HTERT RPE-1 (cell line): ENCODE results near the gene SSBP1.
"Not testable (repeated sequence)": the region's sequence is repeated elsewhere in the genome, so short reads cannot be mapped to it uniquely, and the experiment has no call there.

Source experiments
- in situ Hi-C: fragments of 300-500 bp; cut with MboI; formaldehyde crosslinking; loops from 4 replicates; pipeline ENCODE4 v1.14.3; 2020; ENCODE audit warnings: low sequenced_read_pairs

SSBP1 gene

DNA sequence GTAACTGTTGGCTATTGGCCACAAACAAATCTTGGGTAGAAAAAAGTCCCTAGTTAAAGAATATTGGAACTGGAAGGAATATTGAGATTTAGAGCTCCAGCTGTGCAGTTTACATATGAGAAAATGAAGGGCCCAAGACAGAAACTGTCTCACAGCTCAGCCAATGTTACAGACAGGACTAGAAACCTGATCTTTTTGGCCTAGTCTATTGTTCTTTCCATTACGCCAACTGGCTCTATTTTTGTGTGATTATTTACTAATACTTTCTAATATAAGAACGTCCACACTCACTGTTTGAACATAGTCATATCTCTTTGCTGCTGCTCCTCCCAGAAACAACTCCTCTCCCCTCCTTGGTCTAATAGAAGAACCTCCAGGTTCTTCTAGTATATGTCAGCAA lies 28.8 kb upstream of the SSBP1 start:
- in situ Hi-C loops = no loop called here

- in situ Hi-C loops = no loop called here
Observed at GRCh38 chr7:141709749-141710148, 28.4 kb upstream of the SSBP1 start.

DNA sequence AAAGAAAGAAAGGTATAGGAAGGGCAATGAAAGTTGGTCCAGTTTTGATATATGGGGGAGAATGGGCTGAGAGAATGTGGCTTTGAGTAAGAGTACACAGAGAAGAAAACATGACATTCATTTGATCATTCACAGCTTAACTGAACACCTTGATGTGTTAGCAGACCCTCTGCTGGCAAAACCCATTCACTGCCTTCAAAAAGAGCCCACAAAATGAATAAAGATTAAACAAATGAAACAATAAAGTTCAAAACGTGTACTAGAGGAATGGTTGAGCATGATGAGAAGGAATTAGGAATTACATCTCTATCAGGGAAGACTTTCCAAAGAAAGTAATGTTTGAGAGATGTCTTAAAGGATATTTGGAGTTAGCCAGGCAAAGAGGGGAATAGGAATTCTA lies 27.9 kb upstream of the SSBP1 start:
- in situ Hi-C loops = no loop called here

- in situ Hi-C loops = no loop called here
Observed at GRCh38 chr7:141712603-141713255, 25.4 kb upstream of the SSBP1 start.

DNA sequence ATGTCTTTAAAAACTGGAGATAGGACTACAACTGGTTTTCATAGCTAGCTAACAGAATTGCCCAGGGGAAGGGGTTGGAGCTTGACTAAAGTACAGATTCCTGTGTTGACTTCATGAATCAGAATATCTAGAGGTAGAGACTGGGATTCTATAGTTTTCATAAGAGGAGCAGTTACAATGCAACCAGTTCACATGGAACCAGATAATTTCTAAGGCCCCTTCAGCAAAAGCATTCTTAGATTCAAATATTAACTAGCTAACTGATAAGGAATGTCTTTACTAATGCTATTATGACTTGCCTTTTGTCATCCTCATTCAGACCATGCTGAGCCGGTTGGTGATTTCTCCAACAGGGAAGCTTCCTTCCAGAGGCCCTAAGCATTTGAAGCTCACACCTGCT lies 24.3 kb upstream of the SSBP1 start:
- in situ Hi-C loops = no loop called here

GRCh38 chr7:141714571-141714970 lies 23.6 kb upstream of the SSBP1 start:
- in situ Hi-C loops = no loop called here

DNA sequence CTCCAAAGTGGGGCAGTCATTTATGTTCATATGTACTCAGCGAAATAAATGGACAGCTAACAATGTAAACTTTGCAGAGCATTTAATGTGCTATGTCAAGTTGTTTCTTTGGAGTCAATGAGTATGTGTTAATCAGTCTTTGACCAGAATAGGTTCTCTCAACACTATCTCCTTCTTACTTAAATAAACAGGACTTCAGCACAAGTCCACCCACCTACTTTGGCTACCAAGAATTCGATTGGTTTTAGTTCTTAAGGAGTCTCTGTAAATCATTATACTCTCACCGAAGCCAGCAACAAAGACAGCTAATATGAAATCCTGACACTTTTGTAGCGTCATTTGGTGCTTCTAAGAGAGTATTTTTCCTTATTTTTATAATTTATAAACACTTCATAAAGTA lies 23.1 kb upstream of the SSBP1 start:
- in situ Hi-C loops = no loop called here

DNA sequence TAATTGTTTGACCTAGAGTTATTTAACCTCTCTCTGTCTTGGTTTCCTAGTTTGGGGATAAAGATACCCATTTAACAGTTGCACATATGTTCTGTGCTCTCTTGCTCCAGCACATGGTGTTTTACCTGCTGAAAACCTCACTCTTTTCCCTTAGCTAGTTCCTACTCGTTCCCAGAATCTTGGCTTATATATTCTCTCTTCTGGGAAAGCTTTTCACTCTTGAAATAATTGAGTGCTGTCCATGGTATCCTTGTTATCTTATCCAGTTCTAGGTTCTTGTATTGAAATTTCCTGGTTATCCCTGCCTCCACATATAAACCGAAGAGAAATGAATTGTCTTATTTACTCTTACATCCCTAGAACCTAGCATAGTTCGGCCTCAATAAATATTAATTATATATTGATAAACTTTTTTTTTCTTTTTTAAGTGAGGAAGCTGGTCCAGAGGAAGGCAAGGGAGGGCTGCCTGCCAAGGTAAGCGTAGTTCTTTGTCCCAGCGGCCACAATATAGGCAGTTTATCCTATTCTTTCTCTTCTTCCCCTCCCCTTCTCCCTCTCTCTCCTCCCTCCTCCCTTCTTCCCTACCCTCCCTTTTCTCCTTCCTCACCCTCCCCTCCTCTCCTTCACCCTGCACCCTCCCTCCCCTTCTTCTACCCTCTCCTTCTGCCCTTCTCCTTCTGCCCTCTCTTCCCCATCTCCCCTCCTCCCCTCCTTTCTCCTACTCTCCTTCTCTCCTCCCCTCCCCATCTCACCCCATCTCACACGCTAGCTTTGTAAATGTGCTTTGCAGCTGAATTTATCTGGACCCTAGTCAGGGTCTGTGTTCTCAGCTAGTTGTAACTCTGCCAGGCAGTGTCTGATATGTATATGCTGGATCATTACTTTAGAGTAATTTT lies 22.1 kb upstream of the SSBP1 start:
- in situ Hi-C loops = no loop called here

DNA sequence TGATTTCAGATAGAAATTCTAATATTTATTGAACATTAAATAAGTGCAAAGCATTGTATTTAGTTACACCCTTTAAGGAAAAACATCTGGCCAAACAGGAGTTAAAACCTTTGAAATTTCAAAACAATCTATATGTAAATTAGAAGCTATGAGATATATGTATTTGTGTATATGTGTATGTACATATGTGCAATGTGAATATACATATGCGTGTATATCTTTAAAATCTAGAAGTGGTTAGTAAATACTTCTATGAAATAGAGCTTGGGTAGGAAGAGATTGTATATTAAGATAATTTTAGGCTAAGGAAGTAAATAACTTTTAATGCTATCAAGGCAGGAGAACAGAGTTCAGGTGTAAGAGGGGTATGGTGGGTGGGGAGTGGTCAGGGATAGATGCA lies 20.7 kb upstream of the SSBP1 start:
- in situ Hi-C loops = no loop called here

- in situ Hi-C loops = no loop called here
Observed at GRCh38 chr7:141722529-141722928, 15.6 kb upstream of the SSBP1 start.

- in situ Hi-C loops = no loop called here
Observed at GRCh38 chr7:141729020-141729419, 9.1 kb upstream of the SSBP1 start.

- in situ Hi-C loops = no loop called here
Observed at GRCh38 chr7:141731476-141732149, 6.5 kb upstream of the SSBP1 start.

DNA sequence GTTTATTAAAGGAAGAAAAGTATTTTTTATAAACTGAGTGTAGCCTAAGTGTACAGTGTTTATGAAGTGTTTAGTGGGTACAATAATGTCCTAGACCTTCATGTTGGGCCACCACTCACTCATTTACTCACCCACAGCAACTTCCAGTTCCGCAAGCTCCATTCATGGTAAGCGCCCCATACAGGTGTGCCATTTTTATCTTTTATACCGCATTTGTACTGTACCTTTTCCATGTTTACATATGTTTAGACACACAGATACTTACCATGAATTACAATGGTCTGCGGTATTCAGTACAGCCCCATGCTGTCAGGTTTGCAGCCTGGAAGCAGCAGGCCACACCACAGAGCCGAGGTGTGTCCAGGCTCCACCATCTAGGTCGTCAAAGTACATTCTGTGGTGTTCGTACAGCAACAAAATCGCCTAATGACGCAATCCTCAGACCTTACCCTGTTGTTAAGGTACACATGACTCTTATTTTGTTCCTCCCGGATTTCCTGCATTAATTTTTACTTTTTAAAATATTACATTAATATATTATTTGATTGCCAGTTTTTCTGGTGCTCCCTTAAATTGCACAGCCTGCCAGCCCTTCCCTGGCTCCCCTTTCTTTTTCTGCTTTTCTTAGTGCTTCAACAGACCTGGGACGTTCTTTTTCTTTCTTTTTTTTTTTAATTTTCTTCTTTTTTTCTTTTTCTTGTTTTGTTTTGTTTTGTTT lies 881 bp upstream of the SSBP1 start:
- in situ Hi-C loops = no loop called here

DNA sequence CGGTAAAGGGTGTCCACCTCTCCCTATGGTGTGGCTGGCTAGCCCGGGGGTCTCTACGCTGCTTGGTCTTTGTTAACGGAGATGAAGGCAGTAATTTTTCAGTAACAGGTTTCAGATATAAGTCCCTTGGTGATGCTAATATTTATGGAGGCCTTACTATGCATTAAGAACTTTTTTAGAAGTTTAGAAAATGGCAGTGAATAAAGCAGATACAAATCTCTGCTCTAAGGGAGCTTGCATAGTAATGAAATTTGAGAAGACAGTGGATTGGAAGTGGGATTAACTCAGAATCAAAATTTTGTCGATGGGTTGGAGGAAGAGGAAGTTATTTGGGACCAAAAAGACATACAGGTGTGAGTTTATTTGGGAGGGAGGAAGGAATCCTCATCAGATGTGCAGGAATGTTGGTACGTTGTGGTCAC lies 445 bp downstream of the SSBP1 start:
- in situ Hi-C loops = no loop called here

DNA sequence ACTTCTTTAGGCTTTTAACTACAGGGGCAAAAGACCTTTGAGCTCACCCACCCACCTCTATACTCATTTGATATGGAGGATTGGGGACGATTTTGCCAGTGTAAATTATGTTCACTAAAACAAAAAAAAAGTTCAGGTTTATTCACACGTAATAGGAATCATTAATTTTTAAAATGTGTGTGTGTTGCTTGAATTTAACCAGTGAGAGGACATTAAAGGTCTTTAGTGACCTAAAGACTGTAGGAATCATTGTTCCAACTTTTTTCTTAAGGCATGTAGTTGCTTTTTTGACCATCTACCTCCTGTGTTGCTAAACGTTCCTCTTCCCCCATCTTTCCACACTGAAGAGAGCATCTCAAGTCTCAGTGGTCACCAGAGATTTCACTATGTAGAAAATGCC lies 1.1 kb downstream of the SSBP1 start:
- in situ Hi-C loops = no loop called here

DNA sequence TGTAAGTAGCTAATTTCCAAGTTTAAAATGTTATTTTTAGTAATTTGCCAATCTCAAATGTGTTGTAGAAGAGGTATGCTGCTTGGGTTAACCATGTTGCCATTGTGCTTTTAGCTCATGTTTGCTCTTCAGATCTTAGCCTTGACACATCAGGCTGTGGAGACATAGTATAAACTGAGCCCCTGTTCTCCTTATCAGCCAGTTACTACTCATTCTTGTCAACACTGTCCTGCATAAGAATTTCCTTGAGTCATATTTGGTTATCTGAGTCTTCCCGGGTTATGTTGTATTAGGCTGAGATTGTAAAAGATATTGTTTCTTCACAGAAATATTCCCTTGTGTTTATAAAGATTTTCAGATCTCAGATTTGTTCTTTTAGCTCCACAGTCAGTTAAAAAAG lies 4.1 kb downstream of the SSBP1 start:
- in situ Hi-C loops = no loop called here

GRCh38 chr7:141744131-141744530 lies 6.0 kb downstream of the SSBP1 start:
- in situ Hi-C loops = no loop called here

DNA sequence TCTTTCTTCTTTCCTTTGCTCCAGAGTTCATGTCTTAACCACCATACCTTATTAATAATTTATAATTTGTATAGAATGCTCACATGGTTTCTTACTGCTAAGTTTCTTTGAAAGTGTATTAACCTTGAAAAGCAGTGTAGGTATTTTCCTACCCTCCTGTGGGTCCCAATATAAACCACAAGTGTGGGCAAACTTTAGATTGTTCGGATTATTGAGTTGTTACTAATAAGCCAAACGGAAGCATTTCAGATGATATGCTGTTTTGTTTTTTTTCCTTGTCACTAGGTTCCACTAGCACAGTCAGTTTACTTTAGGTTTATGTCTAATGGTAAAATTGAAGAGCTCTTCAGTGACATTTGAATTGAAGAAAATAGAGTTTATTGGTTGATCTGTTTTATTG lies 10.2 kb downstream of the SSBP1 start:
- in situ Hi-C loops = no loop called here

- in situ Hi-C loops = not testable (repeated sequence)
Observed at GRCh38 chr7:141751904-141752303, 13.7 kb downstream of the SSBP1 start.

DNA sequence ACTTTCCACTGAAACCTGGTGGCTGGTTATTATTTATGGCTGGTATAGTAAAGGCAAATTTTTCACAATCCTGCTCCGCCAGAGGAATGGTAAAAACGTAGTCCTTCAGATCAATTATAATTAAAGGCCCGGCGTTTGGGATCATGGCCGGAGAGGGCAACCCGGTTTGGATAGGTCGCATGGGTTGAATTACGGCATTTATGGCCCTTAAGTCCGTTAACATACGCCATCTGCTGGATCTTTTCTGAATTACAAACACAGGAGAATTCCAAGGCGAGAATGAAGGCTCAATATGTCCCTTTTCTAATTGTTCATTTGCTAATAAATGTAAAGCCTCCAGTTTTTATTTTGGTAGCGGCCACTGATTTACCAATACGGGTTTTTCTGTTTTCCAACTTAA lies 14.5 kb downstream of the SSBP1 start:
- in situ Hi-C loops = no loop called here

DNA sequence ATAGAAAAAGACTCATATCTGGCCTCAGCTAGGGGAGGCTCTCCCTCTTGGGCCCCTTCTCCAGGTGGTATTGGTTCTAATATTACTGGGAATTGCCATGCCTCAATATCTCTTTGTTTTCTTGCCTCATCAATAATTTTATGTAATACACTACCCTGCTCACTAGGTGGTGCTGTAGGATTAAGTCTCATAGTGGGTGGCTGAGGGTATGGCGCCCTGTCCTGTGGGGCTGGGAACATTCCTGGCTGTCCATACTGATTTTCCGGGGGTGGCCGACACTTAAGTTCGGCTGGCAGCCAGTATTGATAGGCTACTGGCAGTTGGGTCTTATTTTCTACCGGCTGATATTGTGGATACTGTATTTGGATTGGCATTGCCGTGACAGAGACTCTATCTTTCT lies 16.8 kb downstream of the SSBP1 start:
- in situ Hi-C loops = no loop called here
